GM19467 (cell line): ENCODE data around the gene KLHL10.
"Not testable (repeated sequence)": the region's sequence is repeated elsewhere in the genome, so short reads cannot be mapped to it uniquely, and the experiment has no call there.

Source experiments
- ATAC-seq: cut with Tn5 transposase; IDR thresholded peaks from one replicate; pipeline ENCODE4 v1.9.1; 2021; ENCODE audit warnings: mild to moderate bottlenecking, moderate library complexity; ENCODE audit not compliant: unreplicated experiment

Gene KLHL10

GRCh38 chr17:41849251-41849990 lies 11.8 kb downstream of the KLHL10 start:
- no peak for ATAC-seq

GRCh38 chr17:41851382-41851781 lies 13.8 kb downstream of the KLHL10 start:
- not testable (repeated sequence) for ATAC-seq

GRCh38 chr17:41860254-41860931 lies 22.8 kb downstream of the KLHL10 start:
- ATAC-seq: no peak

- ATAC-seq: no peak
These were observed 25.6 kb downstream of the KLHL10 start for GRCh38 chr17:41863074-41863848.

- peak; percentile 26 for ATAC-seq
These were observed 26.8 kb downstream of the KLHL10 start for GRCh38 chr17:41864498-41864835.

- ATAC-seq: peak; percentile 79
These were observed 27.4 kb downstream of the KLHL10 start, which contains the start of gene KLHL11 for GRCh38 chr17:41864836-41865595. Gene KLHL11, minus strand, starts transcription at chr17:41865423. Its CDS starts 53 bp downstream, at chr17:41865370.

GRCh38 chr17:41865596-41865893 lies 27.9 kb downstream of the KLHL10 start:
- no peak for ATAC-seq

- ATAC-seq: no peak
These were observed 30.9 kb downstream of the KLHL10 start for GRCh38 chr17:41868568-41868967.

- ATAC-seq: no peak
These were observed 31.8 kb downstream of the KLHL10 start for GRCh38 chr17:41869426-41869825.

GRCh38 chr17:41870097-41870496 lies 32.5 kb downstream of the KLHL10 start:
- ATAC-seq: no peak

GRCh38 chr17:41870627-41871026 lies 33.0 kb downstream of the KLHL10 start:
- no peak for ATAC-seq

- no peak for ATAC-seq
These were observed 34.2 kb downstream of the KLHL10 start for GRCh38 chr17:41871789-41872188.

GRCh38 chr17:41873559-41874292 lies 36.1 kb downstream of the KLHL10 start:
- ATAC-seq: no peak

- not testable (repeated sequence) for ATAC-seq
These were observed 36.7 kb downstream of the KLHL10 start for GRCh38 chr17:41874293-41874670.

- no peak for ATAC-seq
These were observed 42.5 kb downstream of the KLHL10 start for GRCh38 chr17:41880130-41880529.

GRCh38 chr17:41882756-41883155 lies 45.1 kb downstream of the KLHL10 start:
- ATAC-seq: no peak

GRCh38 chr17:41885733-41886132 lies 48.1 kb downstream of the KLHL10 start:
- no peak for ATAC-seq

- no peak for ATAC-seq
These were observed 50.8 kb downstream of the KLHL10 start for GRCh38 chr17:41888332-41888965.

GRCh38 chr17:41891135-41892020 lies 53.8 kb downstream of the KLHL10 start:
- ATAC-seq: no peak
